Keratinocyte (primary cell): ENCODE results near the gene SPOP. TPM values are rescaled to one million over a fixed set of nuclear protein-coding genes. Genes with fewer than 3 reads are reported as not detected.

ENCODE experiments used
- DNase-seq: peaks from one replicate; pipeline ENCODE4 v3.0.0-alpha.2; 2011; ENCODE audit warnings: low read depth, missing footprints, low spot score
- FAIRE-seq: peaks from 2 replicates; lab custom pipeline; 2011; peaks lifted over from hg19 to GRCh38; lab: Jason Lieb, UNC
- H2AFZ ChIP-seq: 2 replicates; pipeline ENCODE4 v1.6.0; 2012; ENCODE audit warnings: low read length, control low read depth, inconsistent platforms; ENCODE audit not compliant: control insufficient read depth
- H3K27ac ChIP-seq: 2 replicates; pipeline ENCODE4 v1.5.1; 2011; ENCODE audit warnings: low read length; ENCODE audit not compliant: control insufficient read depth, insufficient read depth
- H3K27me3 ChIP-seq: 3 replicates; pipeline ENCODE4 v1.6.0; 2011; ENCODE audit warnings: low read length; ENCODE audit not compliant: control insufficient read depth, insufficient read depth; ENCODE audit errors: extremely low read depth
- H3K36me3 ChIP-seq, 2 experiments: 2 replicates in 1 of 2; 3 replicates in 1 of 2; pipeline ENCODE4 v1.5.1; 2011; ENCODE audit warnings: low read length in 2 of 2, mild to moderate bottlenecking in 1 of 2; ENCODE audit not compliant: control insufficient read depth in 2 of 2, insufficient read depth in 2 of 2; ENCODE audit errors: extremely low read depth in 1 of 2
- H3K4me1 ChIP-seq: 3 replicates; pipeline ENCODE4 v1.5.1; 2011; ENCODE audit warnings: low read length; ENCODE audit not compliant: control insufficient read depth, insufficient read depth; ENCODE audit errors: extremely low read depth
- H3K4me2 ChIP-seq: 3 replicates; pipeline ENCODE4 v1.6.0; 2011; ENCODE audit warnings: low read depth, low read length; ENCODE audit not compliant: control insufficient read depth, insufficient read depth; ENCODE audit errors: extremely low read depth
- H3K4me3 ChIP-seq, 3 experiments: fragments of 200-600 bp in 1 of 3; sonication (generic) in 1 of 3; 2 replicates in 2 of 3; 3 replicates in 1 of 3; pipeline ENCODE4 v1.5.1; 2011 to 2016; ENCODE audit warnings: low read length in 3 of 3, mild to moderate bottlenecking in 3 of 3, control low read depth in 2 of 3, inconsistent platforms in 1 of 3, low read depth in 1 of 3, mixed read lengths in 1 of 3, mixed run types in 1 of 3, moderate library complexity in 1 of 3; ENCODE audit not compliant: control insufficient read depth in 2 of 3, insufficient read depth in 2 of 3; ENCODE audit errors: extremely low read depth in 1 of 3
- H3K79me2 ChIP-seq: 2 replicates; pipeline ENCODE4 v1.6.0; 2012; ENCODE audit warnings: low read length; ENCODE audit not compliant: control insufficient read depth, insufficient read depth
- H3K9ac ChIP-seq: 3 replicates; pipeline ENCODE4 v1.6.0; 2011; ENCODE audit warnings: low read length; ENCODE audit not compliant: control insufficient read depth, insufficient read depth; ENCODE audit errors: extremely low read depth
- H3K9me1 ChIP-seq: 3 replicates; pipeline ENCODE4 v1.6.0; 2011; ENCODE audit warnings: low read length; ENCODE audit not compliant: control insufficient read depth, insufficient read depth; ENCODE audit errors: extremely low read depth
- H3K9me3 ChIP-seq: 2 replicates; pipeline ENCODE4 v1.5.1; 2012; ENCODE audit warnings: low read depth, low read length; ENCODE audit not compliant: control insufficient read depth
- H4K20me1 ChIP-seq: 3 replicates; pipeline ENCODE4 v1.6.0; 2011; ENCODE audit warnings: low read length; ENCODE audit not compliant: control insufficient read depth, insufficient read depth; ENCODE audit errors: extremely low read depth
- EZH2 ChIP-seq: IDR thresholded peaks from one replicate; pipeline ENCODE4 v1.6.1; 2012; ENCODE audit warnings: inconsistent platforms, mild to moderate bottlenecking, low read length, moderate library complexity
- dilution Hi-C: fragments of 300-500 bp; cut with MboI; formaldehyde crosslinking; loops from one replicate; pipeline ENCODE4 v1.7.0; 2020; ENCODE audit warnings: low sequenced_read_pairs; ENCODE audit not compliant: extremely low pct_ligation_motif_present
- polyA plus RNA-seq, 5 experiments: library from polyadenylated mRNA; depleted of rRNA in 3 of 5; stranded (reverse) in 3 of 5; stranded (forward) in 1 of 5; unstranded in 1 of 5; fragments of >200 nt; gene quantifications; 1 replicate in 1 of 5; 2 replicates in 3 of 5; 3 replicates in 1 of 5; pipeline versions ENCODE4 v1.2.1 to v1.2.3, GENCODE V29; 2011 to 2012; ENCODE audit warnings: missing spikeins in 2 of 5, low read depth in 1 of 5, low replicate concordance in 1 of 5
- TF ChIP-seq, protein P1 (sequence below), 3 experiments: IDR thresholded peaks in 1 of 3; conservative IDR thresholded peaks in 1 of 3; optimal IDR thresholded peaks in 1 of 3; 2 replicates in 2 of 3; 3 replicates in 1 of 3; pipeline versions ENCODE3 to v1.5.1; 2011; ENCODE audit warnings: low read length in 3 of 3, mild to moderate bottlenecking in 3 of 3, moderate library complexity in 2 of 3, control low read depth in 1 of 3, inconsistent platforms in 1 of 3; ENCODE audit not compliant: insufficient read depth in 2 of 3; ENCODE audit errors: extremely low read depth in 1 of 3

SPOP gene
- polyA plus RNA-seq, 1 donor (not counting 4 experiments of a cell fraction or from before 2014, with no cell fraction given) = 27.5 TPM

DNA sequence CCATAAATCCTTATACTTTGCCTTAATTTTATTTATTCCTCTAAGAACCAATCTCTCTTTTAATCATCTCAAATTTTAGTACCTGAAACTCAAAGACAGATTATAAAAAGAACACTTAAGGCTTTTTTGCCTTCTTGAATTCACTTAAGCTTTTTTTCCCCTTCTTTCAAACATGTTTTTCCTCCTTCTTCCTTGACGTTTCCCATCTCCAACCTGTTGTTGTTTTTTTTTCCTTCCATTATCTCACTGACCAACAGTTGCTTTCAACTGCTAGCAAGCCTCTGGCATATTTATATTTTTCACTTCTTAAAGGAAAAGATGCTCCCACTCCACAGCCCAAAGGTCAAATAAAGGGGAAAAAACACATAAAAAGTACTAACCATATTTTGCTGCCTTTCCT, 32.2 kb downstream of the SPOP start:
- H3K36me3 ChIP-seq = no peaks in the 10 kb centered on the region
- no peaks in the 10 kb centered on the region for H3K27me3 ChIP-seq
- no peak for TF ChIP-seq EZH2
- TF ChIP-seq, protein P1, sequence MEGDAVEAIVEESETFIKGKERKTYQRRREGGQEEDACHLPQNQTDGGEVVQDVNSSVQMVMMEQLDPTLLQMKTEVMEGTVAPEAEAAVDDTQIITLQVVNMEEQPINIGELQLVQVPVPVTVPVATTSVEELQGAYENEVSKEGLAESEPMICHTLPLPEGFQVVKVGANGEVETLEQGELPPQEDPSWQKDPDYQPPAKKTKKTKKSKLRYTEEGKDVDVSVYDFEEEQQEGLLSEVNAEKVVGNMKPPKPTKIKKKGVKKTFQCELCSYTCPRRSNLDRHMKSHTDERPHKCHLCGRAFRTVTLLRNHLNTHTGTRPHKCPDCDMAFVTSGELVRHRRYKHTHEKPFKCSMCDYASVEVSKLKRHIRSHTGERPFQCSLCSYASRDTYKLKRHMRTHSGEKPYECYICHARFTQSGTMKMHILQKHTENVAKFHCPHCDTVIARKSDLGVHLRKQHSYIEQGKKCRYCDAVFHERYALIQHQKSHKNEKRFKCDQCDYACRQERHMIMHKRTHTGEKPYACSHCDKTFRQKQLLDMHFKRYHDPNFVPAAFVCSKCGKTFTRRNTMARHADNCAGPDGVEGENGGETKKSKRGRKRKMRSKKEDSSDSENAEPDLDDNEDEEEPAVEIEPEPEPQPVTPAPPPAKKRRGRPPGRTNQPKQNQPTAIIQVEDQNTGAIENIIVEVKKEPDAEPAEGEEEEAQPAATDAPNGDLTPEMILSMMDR (optimal IDR thresholded peaks at IDR 0.05 in 1 of 3, IDR thresholded peaks at IDR 0.05 in 1 of 3, conservative IDR thresholded peaks at IDR 0.05 in 1 of 3; ENCODE audit: extremely low read depth in 1 of 3, insufficient read depth in 2 of 3, low read length in 3 of 3) = no peak
- dilution Hi-C loops = no loop called here
- peaks cover 32% of the 10 kb centered on the region for H3K4me1 ChIP-seq
- no peak for FAIRE-seq
- no peaks in the 10 kb centered on the region for H3K9me3 ChIP-seq
- H4K20me1 ChIP-seq = no peaks in the 10 kb centered on the region
- H2AFZ ChIP-seq = no peak overlapping the region
- H3K9ac ChIP-seq = peak overlapping the region; percentile 46
- H3K27ac ChIP-seq = peak overlapping the region; percentile 83
- H3K4me2 ChIP-seq = peak overlapping the region; percentile 97
- peaks cover 16% of the 10 kb centered on the region for H3K79me2 ChIP-seq
- DNase-seq = no peak
- peak overlapping the region in 1 of 3 experiments; percentile 0 for H3K4me3 ChIP-seq
- H3K9me1 ChIP-seq = no peaks in the 10 kb centered on the region

DNA sequence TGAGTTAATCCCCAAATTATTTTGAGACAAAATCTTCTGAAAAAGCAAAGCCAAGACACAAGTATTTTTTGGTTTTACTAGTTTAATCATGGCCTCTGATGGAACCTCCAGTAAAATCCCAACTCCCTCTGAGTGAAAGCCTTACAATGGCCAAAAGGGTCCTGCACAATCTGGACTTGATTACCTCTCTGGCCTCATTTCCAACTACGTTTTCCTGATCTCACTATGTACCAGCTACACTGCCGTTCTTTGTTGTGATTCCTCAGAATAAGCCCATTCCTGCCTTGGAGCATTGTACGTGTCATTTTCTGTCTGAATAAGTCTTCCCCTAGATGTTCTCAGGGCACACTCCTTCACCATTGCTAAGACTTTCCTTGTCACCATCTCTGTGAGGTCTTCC, 37.3 kb downstream of the SPOP start:
- Histone ChIP-seq H3K27me3 (no peaks in the 10 kb centered on the region), H3K4me2 (no peak overlapping the region), H2AFZ (no peak overlapping the region), H3K27ac (no peak overlapping the region), H3K9ac (no peak overlapping the region), H3K9me1 (peaks cover 3% of the 10 kb centered on the region), H3K79me2 (peaks cover 14% of the 10 kb centered on the region), H3K4me1 (peaks cover 8% of the 10 kb centered on the region), H3K36me3 (no peaks in the 10 kb centered on the region), H3K4me3 (no peak overlapping the region), H3K9me3 (no peaks in the 10 kb centered on the region), H4K20me1 (no peaks in the 10 kb centered on the region)
- DNase-seq (no peak), FAIRE-seq (no peak)
- TF ChIP-seq, protein P1 (optimal IDR thresholded peaks at IDR 0.05 in 1 of 3, IDR thresholded peaks at IDR 0.05 in 1 of 3, conservative IDR thresholded peaks at IDR 0.05 in 1 of 3; ENCODE audit: extremely low read depth in 1 of 3, insufficient read depth in 2 of 3, low read length in 3 of 3) = no peak
- TF ChIP-seq EZH2 = no peak
- dilution Hi-C loops = no loop called here
